ENCODE results near the gene NLK.
"Not testable (repeated sequence)": the region's sequence is repeated elsewhere in the genome, so short reads cannot be mapped to it uniquely, and the experiment has no call there.

Gene NLK

DNA sequence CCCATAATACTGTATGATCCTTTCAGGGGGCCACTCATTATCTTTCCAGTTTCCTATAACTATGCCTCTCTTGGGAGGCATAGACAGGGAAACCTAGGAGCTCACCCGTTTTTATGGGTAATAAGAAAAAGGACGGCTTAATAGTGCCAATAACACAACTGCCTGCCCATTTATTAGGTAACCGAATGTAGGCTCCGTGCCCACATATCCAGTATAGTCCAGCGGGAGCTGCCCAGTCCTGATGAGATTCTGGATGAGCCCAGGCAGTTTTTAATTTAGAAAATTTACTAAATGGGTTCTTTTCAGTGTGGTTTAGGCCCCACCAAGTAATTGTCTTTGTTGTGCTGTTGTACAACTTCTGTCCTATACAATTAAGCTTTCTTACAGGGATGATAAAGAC, 189.1 kb downstream of the NLK start:
- DNase-seq (ENCODE audit: low read depth), result not testable (repeated sequence)

DNA sequence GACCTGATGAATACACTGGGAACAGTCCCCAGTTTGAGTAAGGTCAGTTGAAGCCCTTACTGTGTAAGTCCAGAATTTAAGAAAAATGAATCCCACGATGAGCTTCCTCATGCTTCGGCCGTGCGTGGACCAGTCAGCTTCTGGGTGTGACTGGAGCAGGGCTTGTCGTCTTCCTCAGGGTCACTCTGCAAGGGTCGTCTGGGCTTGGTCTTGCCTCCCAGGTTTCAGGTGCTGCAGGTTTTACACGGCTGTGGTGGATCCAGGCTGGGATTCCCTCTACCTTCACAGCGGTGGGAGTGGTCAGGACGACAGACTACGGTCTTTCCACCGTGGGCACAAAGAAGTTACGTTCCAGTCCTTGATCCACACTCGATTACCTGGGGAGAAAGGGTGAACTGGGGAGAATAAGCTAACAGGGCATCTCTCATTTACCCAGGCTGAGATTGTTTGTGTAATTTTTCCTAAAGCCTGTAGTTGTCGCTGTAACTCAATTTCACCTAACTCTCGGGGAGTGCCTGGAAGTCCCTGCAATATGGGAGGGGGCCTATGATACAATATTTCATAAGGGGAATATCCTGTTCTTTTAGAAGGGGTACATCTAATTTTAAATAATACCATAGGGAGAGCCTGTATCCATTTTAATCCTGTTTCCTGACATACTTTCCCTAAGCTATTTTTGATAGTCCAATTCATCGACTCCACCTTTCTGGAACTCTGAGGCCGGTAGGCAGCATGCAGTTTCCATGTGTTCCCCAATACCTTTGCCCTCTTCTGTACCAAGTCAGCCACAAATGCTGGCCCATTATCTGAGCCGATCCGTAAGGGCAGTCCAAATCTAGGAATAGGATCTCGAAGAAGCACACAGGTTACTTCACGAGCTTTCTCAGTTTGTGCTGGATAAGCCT, 190.7 kb downstream of the NLK start:
- not testable (repeated sequence) for DNase-seq (ENCODE audit: low read depth)

DNA sequence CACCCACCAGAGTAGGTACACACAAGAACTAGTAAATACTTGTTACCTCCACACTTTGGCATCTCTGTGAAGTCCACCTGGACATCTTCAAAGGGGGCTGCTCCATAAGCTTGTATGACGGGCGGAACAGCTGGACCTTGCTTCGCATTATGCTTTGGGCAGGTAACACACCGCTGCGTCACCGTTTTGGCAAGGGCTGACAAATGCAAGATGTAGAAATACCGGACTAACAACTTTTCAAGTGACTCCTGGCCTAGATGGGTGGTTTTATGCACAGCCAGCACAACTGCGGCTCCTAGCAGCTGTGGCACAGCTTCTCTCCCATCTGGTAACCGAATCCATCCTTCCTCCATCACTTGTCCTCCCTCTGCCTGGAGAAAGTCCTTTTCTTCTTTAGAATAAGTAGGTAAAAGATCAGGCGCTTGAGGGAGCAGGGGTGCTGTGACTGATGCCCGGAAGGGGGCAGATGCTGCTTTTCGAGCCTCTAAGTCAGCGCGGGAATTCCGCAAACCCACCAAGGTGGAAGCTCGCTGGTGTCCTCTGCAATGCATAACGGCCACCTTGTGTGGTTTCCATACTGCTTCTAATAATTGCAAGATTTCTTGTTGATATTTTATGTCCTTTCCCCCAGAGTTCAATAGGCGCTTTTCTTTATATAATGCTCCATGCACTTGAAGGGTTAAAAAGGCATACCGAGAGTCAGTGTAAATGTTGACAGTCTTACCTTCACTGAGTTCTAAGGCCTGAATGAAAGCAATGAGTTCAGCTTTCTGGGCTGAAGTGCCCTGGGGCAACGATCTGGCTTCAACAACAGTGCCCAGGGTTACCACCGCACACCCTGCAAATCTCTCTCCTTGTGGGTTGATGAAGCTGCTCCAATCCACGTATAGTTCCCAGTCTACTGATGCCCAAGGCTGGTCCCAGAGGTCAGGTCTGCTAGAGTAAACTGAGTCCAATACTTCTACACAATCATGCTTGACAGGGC, 191.7 kb downstream of the NLK start:
- DNase-seq (ENCODE audit: low read depth), result not testable (repeated sequence)

DNA sequence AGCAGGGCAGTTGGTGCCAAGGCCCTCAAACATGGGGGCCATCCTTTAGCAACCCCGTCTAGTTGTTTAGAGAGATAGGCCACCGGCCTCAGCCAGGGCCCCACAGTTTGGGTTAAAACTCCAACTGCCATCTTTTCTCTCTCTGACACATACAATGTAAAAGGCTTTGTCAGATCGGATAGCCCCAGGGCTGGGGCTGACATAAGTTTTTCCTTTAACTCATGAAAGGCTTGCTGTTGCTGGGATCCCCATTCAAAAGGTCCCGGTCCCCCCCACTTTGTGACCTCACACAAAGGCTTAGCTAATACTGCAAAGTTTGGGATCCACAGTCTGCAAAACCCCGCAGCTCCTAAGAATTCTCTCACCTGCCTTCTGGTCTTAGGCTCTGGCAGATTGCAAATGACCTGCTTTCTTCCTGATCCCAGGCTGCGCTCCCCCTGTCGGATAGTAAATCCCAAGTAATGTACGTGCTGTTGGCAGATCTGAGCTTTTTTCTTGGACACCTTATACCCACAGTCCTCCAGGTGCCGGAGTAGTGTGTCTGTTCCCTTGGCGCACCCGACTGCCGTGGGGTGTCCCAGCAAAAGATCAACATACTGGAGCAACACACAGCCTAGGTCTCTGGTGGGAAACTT, 192.7 kb downstream of the NLK start:
- not testable (repeated sequence) for DNase-seq (ENCODE audit: low read depth)

DNA sequence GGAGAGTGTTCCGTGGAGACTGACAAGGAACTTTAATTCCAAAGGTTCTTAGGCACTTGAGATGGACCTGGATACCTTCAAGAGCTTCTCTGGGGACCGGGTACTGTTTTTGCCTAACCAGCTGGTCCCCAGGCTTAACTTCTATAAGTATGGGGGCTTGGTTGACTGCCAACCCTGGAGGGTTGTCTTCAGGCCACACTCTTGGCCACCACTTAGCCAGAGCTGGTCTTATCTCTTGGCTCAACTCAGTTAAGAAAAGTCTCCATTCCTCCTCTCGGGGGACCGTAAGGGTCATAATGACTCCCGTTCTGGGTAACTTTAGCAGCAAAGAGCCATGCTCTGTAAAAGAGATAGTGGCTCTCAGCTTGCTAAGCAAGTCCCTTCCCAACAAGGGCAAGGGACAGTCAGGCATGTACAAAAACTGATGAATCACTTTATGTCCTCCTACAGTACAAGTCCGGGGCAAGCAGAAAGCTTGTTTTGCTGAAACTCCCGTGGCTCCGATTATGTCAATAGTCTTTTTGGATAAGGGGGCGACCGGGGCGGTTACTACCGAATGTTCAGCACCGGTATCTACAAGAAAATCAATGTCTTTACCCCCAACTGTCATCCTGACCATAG, 193.7 kb downstream of the NLK start:
- not testable (repeated sequence) for DNase-seq (ENCODE audit: low read depth)

DNA sequence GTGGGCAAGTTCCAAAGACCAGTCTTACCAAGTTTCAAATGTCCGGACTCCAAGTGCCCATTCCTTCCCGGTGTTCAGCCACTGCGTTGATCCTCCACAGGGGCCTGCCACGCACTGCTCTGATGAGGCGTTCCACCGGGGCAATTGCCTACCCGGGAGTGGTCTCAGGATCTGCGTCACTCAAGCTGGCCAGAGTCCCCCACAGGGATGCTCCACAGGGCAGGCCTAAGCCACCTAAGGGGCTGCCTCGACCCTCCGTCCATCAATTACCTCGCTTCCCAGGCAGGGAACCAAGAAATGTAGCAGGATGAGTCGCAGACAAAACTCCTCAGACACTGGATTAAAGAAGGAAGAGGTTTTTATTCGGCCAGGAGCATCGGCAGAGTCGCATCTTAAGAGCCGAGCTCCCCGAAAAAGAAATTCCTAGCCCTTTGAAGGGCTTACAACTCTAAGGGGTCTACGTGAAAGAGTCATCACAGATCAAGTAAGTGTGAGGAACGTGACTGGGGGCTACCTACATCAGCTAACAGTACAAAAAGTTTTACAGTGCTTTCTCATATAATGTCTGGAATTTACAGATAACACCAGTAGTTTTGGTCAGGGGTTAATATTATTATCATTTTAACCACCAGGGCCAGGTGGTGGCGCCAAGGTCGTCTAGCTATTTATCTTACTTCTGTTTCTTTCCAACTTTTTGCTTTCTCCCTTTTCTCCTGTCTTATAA, 196.2 kb downstream of the NLK start:
- DNase-seq (ENCODE audit: low read depth), result not testable (repeated sequence)

DNA sequence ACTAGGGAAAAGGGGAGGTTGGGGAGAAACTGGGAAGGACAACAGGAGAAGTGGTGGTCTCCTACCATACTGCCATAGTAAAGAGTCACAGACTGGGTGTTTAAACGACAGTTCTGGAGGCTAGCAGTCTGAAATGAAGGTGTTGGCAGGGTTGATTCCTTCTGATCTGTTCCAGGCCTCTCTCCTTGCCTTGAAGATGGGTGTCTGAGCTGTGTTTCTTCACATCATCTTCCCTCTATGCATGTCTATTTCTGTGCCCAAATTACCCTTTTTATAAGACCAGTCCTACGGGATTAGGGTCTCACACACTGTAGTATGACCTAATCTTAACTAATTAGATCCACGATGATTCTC, 196.8 kb downstream of the NLK start:
- DNase-seq (ENCODE audit: low read depth), result no peak

DNA sequence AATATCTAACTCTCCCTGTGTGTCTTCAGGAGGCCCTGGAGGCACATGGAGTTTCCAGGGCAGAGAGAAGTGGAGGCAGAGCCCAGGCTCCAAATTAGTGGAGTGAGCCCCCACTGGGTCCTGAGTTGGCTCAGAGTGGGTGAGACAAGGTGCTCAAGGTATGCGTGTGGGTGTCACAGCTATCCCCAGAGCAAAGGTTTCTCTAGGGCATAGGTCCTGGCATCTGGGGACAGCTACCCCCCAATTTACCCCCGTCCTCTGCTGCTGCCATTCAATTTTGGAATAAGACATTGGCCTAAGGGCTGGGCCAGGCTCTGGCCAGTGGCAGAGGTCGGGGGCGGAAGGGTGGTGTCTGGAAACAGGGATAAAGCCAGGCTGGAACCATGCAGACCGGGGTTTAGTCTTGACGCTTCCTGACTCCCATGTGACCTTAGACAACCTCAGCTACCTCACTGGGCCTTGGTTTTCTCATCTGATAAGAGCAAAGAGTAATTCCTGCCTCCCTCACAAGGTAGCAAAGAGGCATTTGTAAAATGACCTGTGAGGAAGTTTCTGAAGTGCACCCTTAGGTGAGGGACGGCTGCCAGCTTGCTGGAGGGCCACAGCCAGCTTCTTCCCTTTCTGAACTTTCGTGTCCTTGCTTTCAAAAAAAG, 198.3 kb downstream of the NLK start:
- no peak for DNase-seq (ENCODE audit: low read depth)

DNA sequence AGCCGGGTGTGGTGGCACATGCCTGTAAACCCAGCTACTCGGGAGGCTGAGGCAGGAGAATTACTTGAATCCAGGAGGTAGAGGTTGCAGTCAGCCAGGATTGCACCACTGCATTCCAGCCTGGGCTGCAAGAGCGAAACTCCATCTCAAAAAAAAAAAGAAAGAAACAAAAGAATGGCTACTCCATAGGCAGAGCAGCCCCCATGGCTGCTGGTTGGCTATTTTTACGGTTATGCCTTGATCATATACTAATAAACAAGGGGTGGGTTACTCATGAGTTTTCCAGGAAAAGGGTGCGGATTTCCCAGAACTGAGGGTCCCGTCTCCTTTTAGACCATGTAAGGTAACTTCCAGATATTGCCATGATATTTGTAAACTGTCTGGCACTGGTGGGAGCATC, 200.3 kb downstream of the NLK start:
- no peak for DNase-seq (ENCODE audit: low read depth)

DNA sequence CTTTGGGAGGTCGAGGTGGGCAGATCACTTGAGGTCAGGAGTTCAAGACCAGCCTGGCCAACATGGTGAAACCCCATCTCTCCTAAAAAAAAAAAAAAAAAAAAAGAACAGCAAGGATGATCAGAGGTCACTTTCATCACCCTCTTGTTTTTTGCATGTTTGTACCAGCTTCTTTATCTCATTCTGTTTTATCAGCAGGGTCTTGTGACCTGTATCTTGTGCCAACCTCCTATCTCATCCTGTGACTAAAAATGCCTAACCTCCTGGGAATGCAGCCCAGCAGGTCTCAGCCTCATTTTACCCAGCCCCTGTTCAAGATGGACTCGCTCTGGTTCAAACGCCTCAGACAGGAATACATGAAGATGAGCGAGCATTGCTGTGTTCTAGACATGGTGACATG, 200.8 kb downstream of the NLK start:
- DNase-seq (ENCODE audit: low read depth), result not testable (repeated sequence)

DNA sequence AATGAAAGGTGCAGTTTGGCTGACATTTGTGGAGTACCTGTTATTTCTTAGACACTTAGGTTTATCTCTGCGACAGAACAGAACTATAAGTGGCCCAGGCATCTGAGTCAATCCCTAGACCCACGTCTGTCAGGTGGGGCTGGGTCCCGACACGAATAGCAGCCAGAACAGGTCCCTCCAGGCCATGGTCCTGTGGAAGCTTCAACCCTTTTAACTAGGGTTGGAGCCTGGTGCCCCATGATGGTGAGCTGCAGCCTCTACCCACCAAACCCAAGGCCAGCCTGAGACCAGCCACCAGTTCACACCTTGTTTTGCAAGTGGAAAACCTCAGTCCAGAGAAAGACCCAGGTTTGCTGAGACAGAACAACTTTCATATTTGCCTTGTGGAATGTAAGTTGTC, 202.0 kb downstream of the NLK start:
- DNase-seq (ENCODE audit: low read depth), result no peak
